Brain microvascular endothelial cell (primary cell): ENCODE results near the gene ARL5C.

Source experiments
- DNase-seq: peaks from one replicate; pipeline ENCODE4 v3.0.0-alpha.2; 2020
- H3K27ac ChIP-seq: fragments of 250-450 bp; sonication (Bioruptor Pico); 2 replicates; pipeline ENCODE4 v1.5.1; 2020; ENCODE audit warnings: mild to moderate bottlenecking, moderate library complexity
- H3K27me3 ChIP-seq: fragments of 250-450 bp; sonication (Bioruptor Pico); replicated peaks from 2 replicates; pipeline ENCODE4 v1.5.1; 2020; ENCODE audit warnings: mild to moderate bottlenecking
- H3K36me3 ChIP-seq: fragments of 250-450 bp; sonication (Bioruptor Pico); replicated peaks from 2 replicates; pipeline ENCODE4 v1.5.1; 2020; ENCODE audit warnings: mild to moderate bottlenecking
- H3K4me3 ChIP-seq: 2 replicates; pipeline ENCODE4 v1.5.1; 2011; ENCODE audit warnings: low read depth, mild to moderate bottlenecking, control low read depth, low read length, moderate library complexity
- CTCF ChIP-seq: IDR thresholded peaks from 2 replicates; pipeline ENCODE4 v1.5.1; 2011; ENCODE audit warnings: low read depth, mild to moderate bottlenecking, moderate library complexity, low read length, control low read depth, inconsistent platforms; ENCODE audit errors: missing control alignments
- in situ Hi-C: cut with HindIII; loops from 2 replicates; pipeline ENCODE4 v1.10.0; 2017; ENCODE audit warnings: low sequenced_read_pairs, low pct_ligation_motif_present

Gene ARL5C

GRCh38 chr17:39196808-39197291, 30.9 kb upstream of the ARL5C start:
- in situ Hi-C loops: no loop called here
- no peak for TF ChIP-seq CTCF
- no peaks in the 10 kb centered on the region for H3K27me3 ChIP-seq
- no peak overlapping the region for H3K27ac ChIP-seq
- H3K36me3 ChIP-seq: peaks cover 27% of the 10 kb centered on the region
- H3K4me3 ChIP-seq: peak overlapping the region; percentile 79
- DNase-seq: no peak

- Histone ChIP-seq H3K36me3 (peaks cover 24% of the 10 kb centered on the region), H3K27ac (no peak overlapping the region), H3K27me3 (no peaks in the 10 kb centered on the region), H3K4me3 (peak overlapping the region; percentile 79)
- no peak for DNase-seq
- in situ Hi-C loops: no loop called here
- no peak for TF ChIP-seq CTCF
These were observed 30.4 kb upstream of the ARL5C start for GRCh38 chr17:39196241-39196807.

- no peak overlapping the region for H3K27ac ChIP-seq
- in situ Hi-C loops: no loop called here
- H3K27me3 ChIP-seq: no peaks in the 10 kb centered on the region
- H3K36me3 ChIP-seq: peaks cover 23% of the 10 kb centered on the region
- DNase-seq: no peak
- H3K4me3 ChIP-seq: peak overlapping the region; percentile 79
- TF ChIP-seq CTCF: no peak
These were observed 29.7 kb upstream of the ARL5C start for GRCh38 chr17:39195568-39196160.

GRCh38 chr17:39194985-39195524, 29.1 kb upstream of the ARL5C start:
- no peak for DNase-seq
- no peak for TF ChIP-seq CTCF
- peaks cover 26% of the 10 kb centered on the region for H3K36me3 ChIP-seq
- H3K27me3 ChIP-seq: no peaks in the 10 kb centered on the region
- no peak overlapping the region for H3K27ac ChIP-seq
- in situ Hi-C loops: no loop called here
- no peak overlapping the region for H3K4me3 ChIP-seq

- H3K27ac ChIP-seq: no peak overlapping the region
- peak; percentile 77 for TF ChIP-seq CTCF
- DNase-seq: peak; percentile 69
These were observed 28.4 kb upstream of the ARL5C start for GRCh38 chr17:39194089-39194984.

More at GRCh38 chr17:39194089-39194984, 28.4 kb upstream of the ARL5C start:
- in situ Hi-C loops: no loop called here
- Histone ChIP-seq H3K36me3 (peaks cover 26% of the 10 kb centered on the region), H3K27me3 (no peaks in the 10 kb centered on the region), H3K4me3 (no peak overlapping the region)
